Activated CD8-positive, alpha-beta T cell treated with anti-CD3 and anti-CD28 coated beads, Interleukin-2, amount 10 ng/mL, durations not matched to agents 7 days and 5 days (primary cell): Measurements from ENCODE around the gene RLIM. TPM values are rescaled to one million over a fixed set of nuclear protein-coding genes. Genes with fewer than 3 reads are reported as not detected.
A peak's percentile ranks its signal among the peaks of the same experiment; 100 is the strongest.
"Not testable (repeated sequence)": the region's sequence is repeated elsewhere in the genome, so short reads cannot be mapped to it uniquely, and the experiment has no call there.

Experiments used
- ATAC-seq: fragments of 150-1000 bp; cut with Tn5 transposase; one replicate; pipeline ENCODE4 v1.10.0; 2021; ENCODE audit warnings: moderate library complexity
- CTCF ChIA-PET: fragments of 350-600 bp; sonication (Branson Sonifier 250); formaldehyde crosslinking; loops from one replicate; lab custom pipeline; 2021; ENCODE audit warnings: antibody characterized with exemption; lab: Charles Lee
- POLR2A ChIA-PET: fragments of 350-600 bp; sonication (Branson Sonifier 250); formaldehyde crosslinking; loops from one replicate; lab custom pipeline; 2021; ENCODE audit warnings: antibody characterized with exemption; lab: Charles Lee
- DNase-seq: peaks from one replicate; pipeline ENCODE4 v3.0.0-alpha.2; 2020
- H3K27ac Mint-ChIP-seq: one replicate; pipeline ENCODE4 v1.8.0; 2021; ENCODE audit warnings: mild to moderate bottlenecking, mixed read lengths
- H3K27me3 Mint-ChIP-seq: one replicate; pipeline ENCODE4 v1.8.0; 2021; ENCODE audit warnings: low read depth, mixed read lengths
- H3K36me3 Mint-ChIP-seq: one replicate; pipeline ENCODE4 v1.8.0; 2021; ENCODE audit warnings: low read depth, mixed read lengths
- H3K4me1 Mint-ChIP-seq: one replicate; pipeline ENCODE4 v1.8.0; 2021; ENCODE audit warnings: low read depth, mixed read lengths
- H3K4me3 Mint-ChIP-seq: one replicate; pipeline ENCODE4 v1.8.0; 2021; ENCODE audit warnings: mild to moderate bottlenecking, mixed read lengths
- H3K9me3 Mint-ChIP-seq: one replicate; pipeline ENCODE4 v1.8.0; 2022; ENCODE audit warnings: mixed read lengths; ENCODE audit not compliant: insufficient read depth
- total RNA-seq, 2 experiments: library from RNA; stranded (reverse); gene quantifications; one replicate each; pipeline ENCODE4 v1.2.3, GENCODE V29; 2021

Gene RLIM
- 10 to 100 TPM; 30.8 to 32.3 TPM for total RNA-seq

GRCh38 chrX:74614093-74614909 is at the start of gene RLIM:
RLIM (minus strand) TSS chrX:74614624; CDS start chrX:74595977, 18,647 bp downstream.
- peak; percentile 94 for DNase-seq
- H3K27me3 Mint-ChIP-seq, result no peaks in the 10 kb centered on the region
- peak within 1 kb of the TSS; percentile 100 for H3K27ac Mint-ChIP-seq
- peak within 1 kb of the TSS; percentile 98 for H3K4me3 Mint-ChIP-seq
- no peaks in the 10 kb centered on the region for H3K9me3 Mint-ChIP-seq
- CTCF ChIA-PET, result no interaction called here
- ATAC-seq, result peak; percentile 93
- peaks cover 24% of the 10 kb centered on the region for H3K4me1 Mint-ChIP-seq
- POLR2A ChIA-PET, result interaction anchor here (0.6 to 1.6 kb wide), 9 partner anchors 9 to 660 kb away, joined by 3 to 9 read pairs (median 4); partner anchors contain the start of gene UPRT
- peaks cover 18% of the 10 kb centered on the region for H3K36me3 Mint-ChIP-seq

GRCh38 chrX:74656079-74656745 is 41.8 kb upstream of the RLIM start:
- no peaks in the 10 kb centered on the region for H3K36me3 Mint-ChIP-seq
- CTCF ChIA-PET, result no interaction called here
- DNase-seq, result no peak
- H3K4me3 Mint-ChIP-seq, result no peak overlapping the region
- POLR2A ChIA-PET, result no interaction called here
- H3K4me1 Mint-ChIP-seq, result no peaks in the 10 kb centered on the region
- no peaks in the 10 kb centered on the region for H3K9me3 Mint-ChIP-seq
- no peaks in the 10 kb centered on the region for H3K27me3 Mint-ChIP-seq
- ATAC-seq, result no peak
- no peak overlapping the region for H3K27ac Mint-ChIP-seq

GRCh38 chrX:74654953-74655352 is 40.5 kb upstream of the RLIM start:
- CTCF ChIA-PET, ATAC-seq, H3K36me3 Mint-ChIP-seq, H3K9me3 Mint-ChIP-seq, H3K4me3 Mint-ChIP-seq, POLR2A ChIA-PET, DNase-seq, H3K4me1 Mint-ChIP-seq, H3K27ac Mint-ChIP-seq, H3K27me3 Mint-ChIP-seq: not testable (repeated sequence)

GRCh38 chrX:74636749-74637314 is 22.4 kb upstream of the RLIM start:
- DNase-seq, result no peak
- ChIA-PET CTCF (no interaction called here), POLR2A (no interaction called here)
- H3K36me3 Mint-ChIP-seq, result no peaks in the 10 kb centered on the region
- no peak for ATAC-seq
- H3K27ac Mint-ChIP-seq, result no peak overlapping the region
- peaks cover 4% of the 10 kb centered on the region for H3K4me1 Mint-ChIP-seq
- no peaks in the 10 kb centered on the region for H3K9me3 Mint-ChIP-seq
- H3K4me3 Mint-ChIP-seq, result no peak overlapping the region
- H3K27me3 Mint-ChIP-seq, result no peaks in the 10 kb centered on the region

- H3K27ac Mint-ChIP-seq, result peak overlapping the region; percentile 100
- no peaks in the 10 kb centered on the region for H3K9me3 Mint-ChIP-seq
- H3K36me3 Mint-ChIP-seq, result peaks cover 22% of the 10 kb centered on the region
- ATAC-seq, result no peak
- H3K4me3 Mint-ChIP-seq, result peak overlapping the region; percentile 98
- peaks cover 26% of the 10 kb centered on the region for H3K4me1 Mint-ChIP-seq
- DNase-seq, result no peak
- ChIA-PET POLR2A (interaction anchor here (0.6 to 1.6 kb wide), 4 partner anchors 9 to 483 kb away, joined by 3 to 5 read pairs (median 4); no protein-coding TSS in a partner anchor), CTCF (no interaction called here)
- no peaks in the 10 kb centered on the region for H3K27me3 Mint-ChIP-seq
Measured at GRCh38 chrX:74613370-74614092, 893 bp downstream of the RLIM start.

- CTCF ChIA-PET, result no interaction called here
- no peaks in the 10 kb centered on the region for H3K9me3 Mint-ChIP-seq
Measured at GRCh38 chrX:74606799-74607198, 7.6 kb downstream of the RLIM start.

GRCh38 chrX:74606342-74606741 is 8.1 kb downstream of the RLIM start:
- no peaks in the 10 kb centered on the region for H3K27me3 Mint-ChIP-seq
- no peak overlapping the region for H3K4me3 Mint-ChIP-seq
- DNase-seq (no peak), ATAC-seq (no peak)
- CTCF ChIA-PET, result no interaction called here
- no peak overlapping the region for H3K27ac Mint-ChIP-seq
- H3K4me1 Mint-ChIP-seq, result peaks cover 34% of the 10 kb centered on the region
- H3K36me3 Mint-ChIP-seq, result peaks cover 45% of the 10 kb centered on the region
- POLR2A ChIA-PET, result interaction anchor here (1.4 kb wide), 1 partner anchor 8 kb away, joined by 3 read pairs; the partner anchor contains the start of gene RLIM
- H3K9me3 Mint-ChIP-seq, result no peaks in the 10 kb centered on the region

More at GRCh38 chrX:74606799-74607198, 7.6 kb downstream of the RLIM start:
- H3K36me3 Mint-ChIP-seq, result peaks cover 45% of the 10 kb centered on the region
- no peak overlapping the region for H3K4me3 Mint-ChIP-seq
- DNase-seq, result no peak
- POLR2A ChIA-PET, result no interaction called here
- no peak for ATAC-seq
- no peaks in the 10 kb centered on the region for H3K27me3 Mint-ChIP-seq
- peaks cover 38% of the 10 kb centered on the region for H3K4me1 Mint-ChIP-seq
- H3K27ac Mint-ChIP-seq, result no peak overlapping the region

GRCh38 chrX:74603040-74603439 is 11.4 kb downstream of the RLIM start:
- DNase-seq, result no peak
- H3K27me3 Mint-ChIP-seq, result no peaks in the 10 kb centered on the region
- no peak overlapping the region for H3K4me3 Mint-ChIP-seq
- CTCF ChIA-PET, result no interaction called here
- no peaks in the 10 kb centered on the region for H3K9me3 Mint-ChIP-seq
- H3K4me1 Mint-ChIP-seq, result peaks cover 28% of the 10 kb centered on the region
- peaks cover 51% of the 10 kb centered on the region for H3K36me3 Mint-ChIP-seq
- no peak for ATAC-seq
- POLR2A ChIA-PET, result interaction anchor here (0.9 kb wide), 1 partner anchor 10 kb away, joined by 3 read pairs; no protein-coding TSS in a partner anchor
- no peak overlapping the region for H3K27ac Mint-ChIP-seq

- POLR2A ChIA-PET, result no interaction called here
- DNase-seq (no peak), ATAC-seq (no peak)
- Mint-ChIP-seq H3K27me3 (no peaks in the 10 kb centered on the region), H3K27ac (no peak overlapping the region), H3K9me3 (no peaks in the 10 kb centered on the region), H3K4me1 (peaks cover 28% of the 10 kb centered on the region), H3K4me3 (no peak overlapping the region), H3K36me3 (peaks cover 49% of the 10 kb centered on the region)
- CTCF ChIA-PET, result no interaction called here
Measured at GRCh38 chrX:74602142-74602541, 12.3 kb downstream of the RLIM start.

- POLR2A ChIA-PET, result no interaction called here
- Mint-ChIP-seq H3K4me1 (no peaks in the 10 kb centered on the region), H3K27me3 (no peaks in the 10 kb centered on the region), H3K9me3 (no peaks in the 10 kb centered on the region), H3K36me3 (peaks cover 29% of the 10 kb centered on the region), H3K27ac (no peak overlapping the region), H3K4me3 (no peak overlapping the region)
- no peak for ATAC-seq
- CTCF ChIA-PET, result no interaction called here
- no peak for DNase-seq
Measured at GRCh38 chrX:74593593-74593992, 20.8 kb downstream of the RLIM start.

- no peak overlapping the region for H3K27ac Mint-ChIP-seq
- POLR2A ChIA-PET, result no interaction called here
- DNase-seq, result no peak
- H3K27me3 Mint-ChIP-seq, result no peaks in the 10 kb centered on the region
- CTCF ChIA-PET, result no interaction called here
- ATAC-seq, result no peak
- H3K9me3 Mint-ChIP-seq, result no peaks in the 10 kb centered on the region
- H3K4me1 Mint-ChIP-seq, result no peaks in the 10 kb centered on the region
- peaks cover 34% of the 10 kb centered on the region for H3K36me3 Mint-ChIP-seq
- no peak overlapping the region for H3K4me3 Mint-ChIP-seq
Measured at GRCh38 chrX:74585766-74586165, 28.7 kb downstream of the RLIM start.
